ENCODE results near the gene RNF220. TPM values are rescaled to one million over a fixed set of nuclear protein-coding genes. Genes with fewer than 3 reads are reported as not detected.

RNF220 gene
- total RNA-seq, 4 donors from 2014 or later: 53.5 to 112 (median 61.9) TPM

DNA sequence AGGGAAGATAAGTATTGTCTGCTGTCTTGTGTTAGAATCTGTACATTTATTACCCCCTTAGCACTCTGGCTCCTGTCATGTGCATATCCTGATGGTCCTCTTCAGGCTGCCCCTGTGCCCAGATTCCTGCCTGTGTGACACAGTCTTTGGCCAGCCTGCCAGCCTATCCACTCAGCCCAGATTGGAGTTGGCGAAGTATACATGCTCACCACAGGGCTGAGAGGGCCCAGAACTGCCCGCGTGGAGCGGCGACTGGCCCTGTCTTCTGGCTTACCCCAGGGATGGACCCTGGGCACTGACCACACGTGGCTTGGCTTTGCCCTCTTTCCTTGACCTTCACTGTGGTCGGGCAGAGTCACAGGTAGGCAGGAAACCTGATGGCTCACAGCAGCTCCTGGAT lies 11.4 kb downstream of the RNF220 start:
- TF ChIP-seq, protein P1, sequence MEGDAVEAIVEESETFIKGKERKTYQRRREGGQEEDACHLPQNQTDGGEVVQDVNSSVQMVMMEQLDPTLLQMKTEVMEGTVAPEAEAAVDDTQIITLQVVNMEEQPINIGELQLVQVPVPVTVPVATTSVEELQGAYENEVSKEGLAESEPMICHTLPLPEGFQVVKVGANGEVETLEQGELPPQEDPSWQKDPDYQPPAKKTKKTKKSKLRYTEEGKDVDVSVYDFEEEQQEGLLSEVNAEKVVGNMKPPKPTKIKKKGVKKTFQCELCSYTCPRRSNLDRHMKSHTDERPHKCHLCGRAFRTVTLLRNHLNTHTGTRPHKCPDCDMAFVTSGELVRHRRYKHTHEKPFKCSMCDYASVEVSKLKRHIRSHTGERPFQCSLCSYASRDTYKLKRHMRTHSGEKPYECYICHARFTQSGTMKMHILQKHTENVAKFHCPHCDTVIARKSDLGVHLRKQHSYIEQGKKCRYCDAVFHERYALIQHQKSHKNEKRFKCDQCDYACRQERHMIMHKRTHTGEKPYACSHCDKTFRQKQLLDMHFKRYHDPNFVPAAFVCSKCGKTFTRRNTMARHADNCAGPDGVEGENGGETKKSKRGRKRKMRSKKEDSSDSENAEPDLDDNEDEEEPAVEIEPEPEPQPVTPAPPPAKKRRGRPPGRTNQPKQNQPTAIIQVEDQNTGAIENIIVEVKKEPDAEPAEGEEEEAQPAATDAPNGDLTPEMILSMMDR (IDR thresholded peaks at IDR 0.05; ENCODE audit: low read depth): no peak

DNA sequence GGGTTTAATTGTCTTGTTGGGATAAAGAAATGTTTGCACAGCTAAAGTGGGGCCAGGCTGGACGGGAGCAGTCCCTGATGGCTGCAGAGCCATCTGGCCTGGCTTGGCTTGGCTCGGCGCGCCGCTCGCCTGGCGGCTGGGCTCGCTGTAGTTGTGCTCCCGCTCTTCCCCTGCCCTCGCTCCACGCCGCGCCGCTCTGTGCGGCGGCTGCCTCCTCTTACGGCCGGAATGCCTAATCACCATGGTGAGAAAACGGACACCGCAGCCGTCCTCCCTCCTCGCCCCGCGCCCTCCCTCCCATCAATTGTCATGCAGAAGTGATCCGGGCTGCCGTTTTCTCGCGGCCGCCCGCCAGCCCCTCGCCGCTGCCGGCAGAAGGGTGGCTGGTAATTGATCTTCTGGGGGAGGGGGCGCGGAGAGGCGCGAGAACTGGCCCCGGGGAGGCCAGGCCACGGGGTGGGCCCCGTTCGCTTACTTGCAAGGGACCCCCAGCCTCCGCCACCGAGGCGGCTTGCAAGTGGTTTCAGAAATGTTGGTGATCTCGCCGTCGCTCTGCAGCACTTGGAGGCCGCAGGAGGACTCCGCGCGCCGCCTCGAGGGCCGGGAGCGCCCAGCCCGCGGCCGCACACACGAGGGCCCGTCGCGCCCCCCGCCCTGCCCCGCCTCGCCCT lies 12.4 kb downstream of the RNF220 start:
- TF ChIP-seq, protein P1 (IDR thresholded peaks at IDR 0.05; ENCODE audit: low read depth): no peak

DNA sequence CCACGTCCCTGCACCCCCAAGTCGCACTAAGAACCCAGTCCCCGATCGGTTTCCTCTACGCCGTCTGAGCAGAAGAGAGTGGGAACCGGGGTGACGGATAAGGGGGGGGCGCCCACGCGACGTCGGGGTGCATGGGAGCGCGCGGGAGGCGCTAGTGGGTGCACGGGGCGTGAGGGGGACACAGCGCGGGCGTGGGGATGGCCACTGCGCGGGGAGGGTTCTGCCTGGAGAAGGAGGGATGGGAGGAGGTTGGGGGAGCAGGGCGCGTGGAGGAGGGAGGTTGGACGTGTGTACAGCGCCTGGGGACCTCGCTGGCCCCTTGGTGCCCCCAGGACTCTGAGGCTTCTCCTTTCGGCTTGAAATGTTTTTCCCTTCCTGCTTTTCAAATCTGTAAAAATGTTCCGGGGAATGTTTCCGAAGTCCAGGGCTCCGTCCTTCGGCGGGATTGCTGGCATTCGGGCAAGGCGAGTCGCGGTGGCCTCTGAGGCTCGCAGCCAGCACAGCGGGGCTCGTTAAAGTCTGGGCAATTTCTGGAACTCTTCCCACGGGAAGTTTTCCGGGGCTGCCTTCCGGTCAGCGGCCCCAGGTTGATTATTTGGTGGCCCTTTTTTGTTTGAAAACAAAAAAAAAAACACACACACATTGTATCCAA lies 13.1 kb downstream of the RNF220 start:
- TF ChIP-seq, protein P1 (IDR thresholded peaks at IDR 0.05; ENCODE audit: low read depth): no peak

DNA sequence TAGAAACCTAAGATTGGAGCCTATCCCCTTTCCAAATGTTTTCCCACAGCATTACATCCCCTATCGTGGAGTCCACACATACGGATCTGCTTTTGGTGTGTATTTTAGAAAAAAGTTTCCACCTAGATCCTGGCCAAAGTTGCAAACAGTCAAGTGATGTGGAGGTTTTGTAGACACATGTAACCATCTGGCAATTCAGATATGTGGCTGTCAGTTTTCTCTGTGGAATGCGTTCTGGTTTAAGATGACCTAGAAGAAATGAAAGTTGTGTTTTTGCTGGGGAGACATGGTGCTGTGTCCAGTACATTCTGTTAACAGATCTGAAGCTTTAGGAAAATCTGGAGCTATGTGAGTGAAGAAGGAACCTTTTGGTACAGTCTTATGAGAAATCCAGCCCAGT lies 14.8 kb downstream of the RNF220 start:
- TF ChIP-seq, protein P1 (IDR thresholded peaks at IDR 0.05; ENCODE audit: low read depth): no peak

DNA sequence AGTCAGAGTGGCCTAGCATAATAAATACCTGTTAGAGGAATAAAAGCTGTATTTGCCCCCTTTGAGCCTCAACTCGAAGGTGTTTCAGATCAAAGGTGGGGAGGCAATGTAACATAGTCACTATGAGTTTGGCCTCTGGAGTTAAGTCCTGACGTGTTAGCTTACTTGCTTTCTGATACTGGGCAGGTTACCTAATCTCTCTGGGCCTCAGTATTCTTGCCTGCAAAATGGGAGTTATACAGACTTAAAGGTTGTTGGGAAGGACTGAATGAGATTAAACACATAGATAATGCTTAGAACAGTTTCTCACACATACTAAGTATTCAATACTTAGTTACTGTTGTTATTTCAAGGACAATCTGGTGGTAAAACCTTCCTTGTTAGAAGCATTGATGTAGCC lies 15.5 kb downstream of the RNF220 start:
- TF ChIP-seq, protein P1 (IDR thresholded peaks at IDR 0.05; ENCODE audit: low read depth): no peak

DNA sequence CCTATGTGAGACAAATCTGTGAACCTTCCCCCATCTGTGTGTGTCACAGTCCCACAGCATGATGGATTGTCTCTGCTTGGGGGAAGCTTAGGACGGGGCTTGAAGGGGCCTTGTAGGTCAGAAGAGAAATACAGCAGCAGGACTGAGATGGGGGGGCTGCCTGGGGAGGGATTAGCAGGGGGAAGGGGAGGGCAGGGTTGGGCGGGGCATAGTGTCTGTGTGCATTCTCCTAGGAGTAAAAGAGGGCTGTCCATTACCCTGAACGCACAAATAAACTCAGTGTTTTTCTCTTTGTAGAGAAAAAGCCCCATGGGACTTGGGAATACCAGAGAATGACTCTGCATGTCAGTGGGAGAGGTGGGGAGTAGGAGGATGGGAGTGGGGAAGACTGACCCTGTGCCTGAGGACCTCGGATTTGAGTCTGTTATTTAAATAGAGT lies 16.4 kb downstream of the RNF220 start:
- TF ChIP-seq, protein P1 (IDR thresholded peaks at IDR 0.05; ENCODE audit: low read depth): no peak

DNA sequence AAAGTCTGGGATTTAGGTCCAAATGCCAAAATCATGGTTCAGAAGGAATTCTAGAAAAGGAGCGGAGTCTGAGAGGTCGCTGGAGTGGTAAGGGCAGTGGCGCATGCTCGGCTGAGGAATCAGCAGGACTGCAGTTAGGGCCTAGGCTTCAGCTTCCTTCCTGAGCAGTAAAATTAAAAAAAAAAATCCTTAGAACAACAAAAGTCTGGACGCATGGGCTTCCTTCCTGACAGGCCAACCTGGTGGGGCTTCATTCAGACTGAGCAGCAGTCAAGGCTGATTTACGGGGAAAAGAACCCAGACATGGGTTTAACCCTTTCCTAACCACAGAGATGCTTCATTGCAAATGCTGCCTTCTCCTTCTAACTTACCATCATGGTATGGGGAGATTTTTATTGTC lies 17.1 kb downstream of the RNF220 start:
- TF ChIP-seq, protein P1 (IDR thresholded peaks at IDR 0.05; ENCODE audit: low read depth): no peak
